ENCODE measurements around the gene CCDC6. TPM values are rescaled to one million over a fixed set of nuclear protein-coding genes. Genes with fewer than 3 reads are reported as not detected.
A peak's percentile ranks its signal among the peaks of the same experiment; 100 is the strongest.

CCDC6 gene
- total RNA-seq, 1 experiment from 2014 or later, result 58.4 TPM

- Histone ChIP-seq H2BK20ac (ENCODE audit: low read depth, low read length, poor library complexity, severe bottlenecking) (no peak overlapping the region), H3K4ac (ENCODE audit: low read depth, low read length) (no peak overlapping the region), H3K79me1 (ENCODE audit: insufficient read depth, low read depth, low read length, poor library complexity, severe bottlenecking) (peaks cover 11% of the 10 kb centered on the region), H3K14ac (ENCODE audit: insufficient read depth, low read length) (no peak overlapping the region), H3K23me2 (ENCODE audit: insufficient read length, low read depth, low read length, poor library complexity, severe bottlenecking) (no peaks in the 10 kb centered on the region), H4K91ac (ENCODE audit: insufficient read length, low read depth, low read length) (no peak overlapping the region), H3K4me2 (ENCODE audit: insufficient read depth, insufficient read length, low read length) (no peak overlapping the region), H4K5ac (ENCODE audit: insufficient read length, low read depth, low read length) (no peak overlapping the region), H3K27me3 (ENCODE audit: insufficient read depth, low read length) (no peaks in the 10 kb centered on the region), H3K79me2 (ENCODE audit: insufficient read depth, low read length) (peaks cover 48% of the 10 kb centered on the region), H3K56ac (ENCODE audit: insufficient read length, low read depth, low read length) (no peak overlapping the region), H2BK5ac (ENCODE audit: insufficient read length, low read length) (no peak overlapping the region), H2BK15ac (ENCODE audit: low read depth, low read length) (no peak overlapping the region), H3K18ac (ENCODE audit: insufficient read length, low read depth, low read length) (no peak overlapping the region), H2BK120ac (ENCODE audit: low read depth, low read length, poor library complexity, severe bottlenecking) (no peak overlapping the region), H3T11ph (ENCODE audit: low read length) (no peak overlapping the region), H3K9ac (ENCODE audit: extremely low read depth, insufficient read length, low read length) (no peak overlapping the region), H2AK5ac (ENCODE audit: insufficient read length, low read length) (no peak overlapping the region), H3K23ac (ENCODE audit: insufficient read length, low read depth, low read length) (no peak overlapping the region), H2AFZ (ENCODE audit: low read length) (no peak overlapping the region), H3K27ac (ENCODE audit: insufficient read length, low read depth, low read length) (no peak overlapping the region), H2BK12ac (ENCODE audit: insufficient read length, low read depth, low read length) (no peak overlapping the region), H4K20me1 (ENCODE audit: control insufficient read depth, insufficient read depth, insufficient read length) (no peaks in the 10 kb centered on the region), H3K9me3 (ENCODE audit: control insufficient read depth, low read depth, low read length) (no peaks in the 10 kb centered on the region), H3K4me1 (ENCODE audit: insufficient read depth, low read length) (peaks cover 8% of the 10 kb centered on the region; the same call in 1 of the 2 replicates), H4K8ac (replicated peaks; ENCODE audit: insufficient read length, low read depth, low read length) (no peak overlapping the region)
- H3K27ac Mint-ChIP-seq, result peak overlapping the region in 2 of 3 experiments; percentile 42 to 51; a peak in 3 of 7 replicates
- H3K4me1 Mint-ChIP-seq, result peaks cover 56 to 64% of the 10 kb centered on the region in 2 experiments
- H3K27me3 Mint-ChIP-seq (ENCODE audit: low read depth), result no peaks in the 10 kb centered on the region
- DNase-seq, result no peak
- H3K9me3 Mint-ChIP-seq, result no peaks in the 10 kb centered on the region
- WGBS (ENCODE audit: extremely low coverage, insufficient read length, low lambda C conversion rate), result no CpG with 5 or more reads among the region's 4 CpGs
- H3K36me3 Mint-ChIP-seq (ENCODE audit: insufficient read depth in 1 of 3, low read depth in 3 of 3), result no peaks in the 10 kb centered on the region; a peak in 1 of 7 replicates
- H3K4me3 Mint-ChIP-seq, result no peak overlapping the region
- no peak for TF ChIP-seq CTCF (conservative IDR thresholded peaks at IDR 0.05)
Observed at GRCh38 chr10:59879363-59879913, 26.9 kb downstream of the CCDC6 start.
